PC-3 (cell line): ENCODE data around the gene ABCG5.

Experiments used
- CTCF ChIP-seq: fragments of 300-600 bp; sonication (generic); conservative IDR thresholded peaks from 2 replicates; pipeline ENCODE4 v1.5.1; 2017; ENCODE audit warnings: antibody characterized with exemption, low read depth, mild to moderate bottlenecking, low read length
- EZH2phosphoT487 ChIP-seq: fragments of 300-600 bp; sonication (generic); IDR thresholded peaks from 2 replicates; pipeline ENCODE4 v1.6.1; 2018; ENCODE audit warnings: mild to moderate bottlenecking, antibody characterized with exemption, low read length, borderline replicate concordance

DNA sequence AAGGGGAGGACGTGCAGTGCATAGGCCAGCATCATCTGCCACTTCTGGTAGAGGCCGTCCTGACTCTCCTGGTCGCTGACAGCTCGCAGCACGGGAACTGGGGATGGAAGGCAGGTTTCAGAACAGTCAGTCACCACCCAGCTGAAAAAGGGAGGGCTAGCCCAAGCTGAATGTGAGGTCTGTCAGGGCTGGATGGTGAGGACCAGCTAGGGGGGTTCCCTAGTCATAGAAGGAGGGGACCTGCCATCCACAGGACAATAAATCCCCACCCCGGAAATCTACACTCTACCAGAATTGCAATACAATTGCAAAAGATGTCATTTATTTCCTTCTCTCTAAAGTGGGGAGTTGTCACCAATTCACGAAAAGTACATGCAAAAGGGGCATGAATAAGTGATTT lies 15.8 kb downstream of the ABCG5 start:
- no peak for TF ChIP-seq CTCF
- no peak for TF ChIP-seq EZH2phosphoT487
